CD4-positive, alpha-beta T cell treated with Interleukin-17A for 1 hour (primary cell): ENCODE data around the gene RTN4IP1.

Experiments
- DNase-seq: peaks from one replicate; pipeline ENCODE4 v3.0.0-alpha.2; 2020

The RTN4IP1 gene

DNA sequence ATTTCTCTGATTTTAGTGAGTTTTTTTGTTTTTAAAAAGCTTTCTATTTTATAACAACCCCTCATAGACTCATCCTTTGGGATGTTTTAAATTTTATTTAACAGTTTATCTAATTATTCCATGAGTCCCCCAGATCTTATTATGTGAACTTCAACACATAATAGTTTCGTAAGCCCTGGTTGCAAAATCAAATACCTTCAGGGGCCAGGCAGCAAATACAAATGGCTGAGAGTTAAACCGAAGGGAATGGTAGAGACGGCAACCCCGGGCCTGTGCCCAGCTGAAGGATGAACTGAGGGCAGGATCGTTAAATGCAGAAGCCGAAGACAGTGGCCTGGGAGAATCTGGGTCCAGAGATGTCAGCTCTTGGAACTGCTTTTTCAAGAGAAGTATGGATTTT, 88.4 kb downstream of the RTN4IP1 start:
- no peak for DNase-seq

DNA sequence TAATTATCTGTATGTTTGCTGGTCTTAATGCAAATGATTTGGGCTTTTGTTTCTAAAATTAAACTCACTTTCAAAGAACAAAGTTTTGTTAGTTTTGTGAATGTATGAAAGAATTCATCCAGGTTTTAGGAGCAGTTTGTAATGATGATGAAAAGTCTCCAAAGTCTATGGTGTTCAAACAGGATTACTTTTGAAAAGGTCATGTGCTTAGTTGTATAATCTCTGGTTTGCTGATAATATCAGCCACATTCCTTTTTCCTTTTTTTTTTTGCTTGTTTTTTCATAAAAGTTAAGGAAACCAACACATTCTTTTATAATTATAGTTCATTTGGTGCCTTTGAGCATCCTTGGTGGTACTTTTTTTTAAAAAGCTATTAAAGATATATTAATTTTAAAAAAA, 88.9 kb downstream of the RTN4IP1 start:
- DNase-seq = no peak

DNA sequence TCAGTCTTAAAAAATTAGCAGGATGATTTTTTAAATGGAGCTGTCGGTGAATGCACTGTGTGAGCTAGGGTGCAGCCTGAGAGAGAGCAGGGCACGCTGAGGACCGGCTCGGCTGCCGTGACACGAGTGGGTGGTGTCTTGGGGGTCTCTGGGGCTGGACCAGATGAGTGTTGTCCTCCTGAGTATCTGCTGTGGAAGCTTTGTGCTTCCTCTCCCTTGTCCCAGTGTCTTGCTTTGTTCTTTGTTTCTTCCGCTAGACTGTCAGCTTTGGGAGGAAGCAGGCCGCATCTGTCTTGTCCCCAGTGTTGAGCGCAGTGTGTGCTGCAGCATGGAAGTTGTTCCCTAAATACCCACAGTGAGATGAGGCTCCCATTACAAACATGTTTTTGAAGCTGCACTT, 89.4 kb downstream of the RTN4IP1 start:
- no peak for DNase-seq

DNA sequence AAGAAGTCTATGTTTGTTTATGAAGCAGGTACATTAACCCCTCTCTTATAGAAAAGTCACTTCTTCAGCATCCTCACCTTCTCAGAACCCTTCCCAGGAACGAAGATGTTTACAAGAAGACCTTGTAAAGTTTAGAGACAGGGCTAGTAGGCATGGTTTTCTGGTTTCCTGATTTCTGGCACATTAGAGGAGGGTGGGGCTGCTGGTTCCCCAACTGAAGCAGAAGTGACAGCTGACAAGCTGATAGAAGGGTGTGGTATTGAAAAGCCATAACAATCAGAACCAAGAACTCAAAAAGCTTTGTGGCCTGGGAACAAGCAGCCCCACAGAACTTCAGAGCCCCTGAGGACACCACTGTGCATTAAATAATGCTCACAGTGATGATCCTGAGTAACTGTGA, 91.2 kb downstream of the RTN4IP1 start:
- DNase-seq = peak; percentile 39

DNA sequence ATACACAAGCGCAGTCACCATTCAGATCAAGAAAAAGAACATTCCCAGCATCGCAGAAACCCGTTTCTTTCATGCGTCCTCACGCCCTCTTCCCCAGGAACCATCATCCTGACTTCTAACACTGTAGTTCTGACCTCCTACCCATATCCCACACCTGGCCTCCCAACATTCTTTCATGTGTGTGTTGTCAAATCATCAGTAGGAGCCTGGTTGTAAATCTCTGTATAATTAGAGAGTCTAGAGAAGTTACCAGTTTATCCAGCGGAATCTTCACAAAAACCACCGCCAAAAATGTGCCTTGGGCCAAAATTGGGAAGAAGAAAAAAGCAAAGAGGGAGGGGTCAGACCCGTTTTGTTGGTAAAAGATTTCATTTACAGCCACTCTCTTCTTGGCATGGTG, 91.6 kb downstream of the RTN4IP1 start:
- no peak for DNase-seq

DNA sequence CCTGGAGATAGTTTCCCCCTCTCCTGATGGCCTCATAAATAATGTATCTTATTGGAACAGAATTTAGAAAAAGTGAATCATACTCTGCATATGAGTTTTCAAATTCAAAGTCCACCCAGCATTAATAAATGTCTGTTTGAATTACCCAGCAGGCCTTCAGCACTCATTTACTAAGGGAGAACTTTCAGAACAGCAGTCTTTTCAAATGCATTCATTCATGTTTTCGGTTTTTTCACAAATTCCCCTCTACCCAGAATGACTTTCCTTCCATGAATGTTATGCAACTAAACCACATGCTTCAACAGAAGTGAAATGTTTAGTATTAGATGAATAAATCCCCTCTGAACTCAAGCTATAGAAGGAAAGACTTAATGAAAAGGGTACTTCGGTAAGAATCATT, 92.4 kb downstream of the RTN4IP1 start:
- no peak for DNase-seq

DNA sequence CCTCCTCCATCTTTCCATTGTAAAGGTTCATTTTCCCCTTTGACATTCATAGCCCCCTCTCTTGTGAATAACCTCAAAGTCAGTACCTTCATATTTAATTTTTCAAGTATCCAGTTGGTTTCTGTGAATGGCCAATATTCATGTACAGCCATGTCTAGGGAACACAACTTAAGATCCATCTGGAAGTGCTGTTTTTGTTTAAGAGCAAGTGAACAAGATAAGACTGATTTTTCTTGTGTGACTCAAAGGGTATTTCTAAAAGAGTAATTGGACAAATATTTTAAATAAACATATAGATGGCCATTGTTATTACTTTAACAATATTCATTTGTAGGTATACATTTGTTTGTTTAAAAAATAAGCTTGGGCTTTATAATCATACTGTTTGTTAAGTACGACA, 92.9 kb downstream of the RTN4IP1 start:
- no peak for DNase-seq

DNA sequence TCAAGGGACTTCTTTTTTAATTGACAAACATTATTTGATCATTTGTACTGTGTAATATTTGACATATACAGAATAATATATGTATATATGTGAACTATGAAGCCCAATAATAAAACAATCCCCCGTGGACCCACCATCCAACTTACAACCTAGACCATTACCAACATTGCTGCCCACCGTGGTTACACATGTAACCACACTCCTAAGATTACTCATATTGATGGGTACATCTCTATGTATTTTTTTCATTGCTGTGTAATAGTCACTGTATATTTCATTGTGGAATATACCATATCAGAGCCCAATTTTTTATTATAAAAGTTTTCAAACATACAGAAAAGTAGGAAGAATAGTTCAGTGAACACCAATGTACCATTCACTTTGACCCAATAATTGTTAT, 94.3 kb downstream of the RTN4IP1 start:
- no peak for DNase-seq

DNA sequence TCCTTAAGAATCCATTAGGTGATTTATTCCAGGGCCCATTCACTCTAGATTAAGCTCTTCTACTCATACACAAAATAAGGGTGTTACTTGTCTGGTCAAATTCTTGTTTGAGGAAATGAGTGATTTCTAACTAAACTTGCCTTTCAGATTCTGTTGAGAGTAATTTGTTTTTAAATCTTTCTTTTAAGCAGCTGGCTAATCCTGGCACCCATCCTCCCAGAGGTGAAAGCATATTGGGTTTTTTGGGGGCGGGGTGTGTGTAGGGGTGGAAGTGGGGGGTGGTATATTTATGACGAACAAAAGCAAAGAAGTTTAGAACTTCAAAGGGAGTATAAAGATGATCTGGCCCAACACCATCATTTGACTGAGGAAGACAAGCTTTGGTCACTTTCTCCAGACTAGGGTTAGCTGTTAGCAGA, 94.7 kb downstream of the RTN4IP1 start:
- DNase-seq = peak; percentile 50

DNA sequence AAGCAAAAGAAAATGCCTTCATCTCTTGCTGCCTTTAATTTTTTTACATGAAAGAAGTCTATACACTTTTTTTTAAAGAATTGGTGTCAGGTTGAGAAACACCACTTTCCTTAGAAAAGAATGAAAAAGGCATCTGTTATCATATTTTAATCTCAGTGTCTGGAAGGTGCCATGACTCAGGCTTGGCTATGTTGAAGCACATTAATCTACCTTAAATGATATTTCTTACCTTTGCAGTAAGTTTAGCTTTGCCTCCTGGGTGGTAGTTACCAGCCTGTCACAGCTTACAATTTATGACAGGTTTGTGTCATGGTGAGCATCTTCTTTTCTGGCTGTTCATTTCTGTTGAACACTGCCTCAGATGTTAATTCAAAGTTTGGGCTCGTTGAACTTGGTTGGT, 95.3 kb downstream of the RTN4IP1 start:
- no peak for DNase-seq

DNA sequence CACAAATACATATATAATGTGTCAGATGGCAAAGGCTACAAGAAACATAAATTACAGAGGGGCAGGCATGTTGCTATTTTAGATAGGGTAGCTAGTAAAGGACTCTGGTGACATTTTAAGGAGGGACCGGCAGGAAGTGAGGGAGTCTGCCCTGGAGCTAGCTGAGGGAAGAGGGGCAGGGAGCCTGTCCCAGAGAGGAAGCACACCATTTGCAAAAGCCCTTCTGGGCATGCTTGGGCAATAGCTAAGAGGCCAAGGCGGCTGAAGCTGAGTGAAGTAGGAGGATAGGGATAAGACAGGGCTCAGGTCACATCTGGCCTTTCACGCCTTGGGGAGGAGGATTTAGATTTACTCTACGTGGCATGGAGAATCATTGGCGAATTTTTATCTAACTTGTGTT, 96.2 kb downstream of the RTN4IP1 start:
- no peak for DNase-seq

DNA sequence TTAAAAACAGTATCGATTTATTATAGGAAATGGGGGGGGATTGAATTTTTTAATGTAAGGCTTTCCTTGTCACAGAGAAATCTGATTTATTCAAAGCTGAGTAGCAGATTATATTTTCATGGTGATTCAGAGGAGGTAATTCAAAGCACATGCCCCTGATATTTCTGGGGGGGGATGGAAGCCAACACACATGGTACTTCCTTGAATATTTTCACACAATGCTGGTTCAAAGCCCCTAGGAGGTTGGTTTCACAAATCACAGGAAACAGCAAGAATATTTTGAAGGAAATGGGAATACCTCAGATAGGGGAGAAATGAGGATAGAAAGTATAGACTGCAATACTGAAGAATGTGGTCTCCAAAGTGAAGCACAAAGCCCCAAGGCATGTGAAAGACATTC, 98.8 kb downstream of the RTN4IP1 start:
- DNase-seq = no peak

DNA sequence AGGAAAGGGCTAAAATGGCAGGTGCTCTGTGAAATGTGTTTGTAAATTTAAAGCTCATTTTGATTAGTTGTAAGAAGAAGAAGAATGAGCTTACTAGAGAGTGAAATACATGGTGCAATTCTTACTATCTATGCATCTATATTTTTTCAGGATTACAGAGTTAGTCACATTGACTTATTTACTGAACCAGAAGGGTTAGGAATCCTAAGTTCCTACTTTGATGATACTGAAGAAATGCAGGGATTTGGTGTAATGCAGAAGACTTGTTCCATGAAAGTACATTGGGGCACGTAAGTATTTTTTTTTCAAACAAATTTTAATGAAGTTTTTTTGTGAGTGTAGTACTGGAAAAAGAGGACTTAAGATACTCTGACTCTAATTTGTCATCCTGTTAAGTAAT, 99.3 kb downstream of the RTN4IP1 start:
- no peak for DNase-seq

DNA sequence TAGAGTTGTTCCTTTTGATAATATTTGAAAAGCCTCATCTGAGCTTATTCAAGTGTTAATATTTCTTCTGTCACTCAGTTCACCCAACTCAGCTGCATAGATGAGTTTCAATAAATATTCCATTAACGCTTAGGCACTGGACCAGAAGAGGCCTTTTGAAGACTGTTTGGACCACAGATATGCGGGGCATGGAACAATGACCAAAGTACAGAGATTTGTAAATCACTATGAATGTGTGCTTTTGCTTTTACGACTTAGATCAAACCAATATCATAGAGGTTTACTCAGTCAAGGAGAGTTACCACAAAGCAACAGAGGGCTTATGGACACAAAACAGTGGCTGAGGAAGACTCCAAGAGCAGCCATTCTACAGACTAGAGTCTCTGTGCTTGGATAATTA, 99.9 kb downstream of the RTN4IP1 start:
- DNase-seq = no peak

DNA sequence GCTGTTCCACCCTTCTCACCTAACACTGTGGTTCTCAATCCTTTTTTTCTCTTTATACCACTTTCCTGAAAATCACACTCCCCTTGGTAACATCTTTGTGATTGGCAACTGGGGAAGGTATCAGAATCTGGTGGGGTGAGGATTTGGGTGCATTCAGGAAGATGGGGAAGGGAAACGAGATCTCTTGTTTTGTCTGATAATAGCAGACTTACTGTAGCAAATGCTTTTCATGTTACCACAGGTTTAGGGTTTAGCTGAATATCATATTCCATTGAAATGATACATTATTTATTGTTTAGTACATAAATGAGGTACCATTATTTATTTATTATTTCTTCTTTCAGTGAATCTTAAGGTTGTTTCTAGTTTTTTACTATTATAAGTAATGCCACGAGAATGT, 100.8 kb downstream of the RTN4IP1 start:
- no peak for DNase-seq

DNA sequence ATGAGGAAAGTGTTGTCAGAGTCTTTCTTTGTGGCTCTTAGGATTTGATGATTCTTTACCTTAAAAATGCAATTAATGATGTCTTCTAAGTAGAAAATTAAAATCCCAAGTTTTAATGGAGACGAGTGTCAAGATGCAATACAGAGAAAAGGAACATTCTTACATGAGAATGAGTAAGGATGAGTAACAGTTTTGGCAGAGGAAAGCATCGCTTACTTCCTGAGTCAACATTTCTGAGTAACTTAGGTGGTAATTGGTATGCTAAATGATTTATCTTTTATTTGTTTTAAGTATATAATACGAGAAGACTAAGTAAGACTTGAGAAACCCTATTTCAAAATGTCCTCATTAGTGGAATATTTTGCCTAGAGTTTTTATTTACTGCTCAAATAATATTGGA, 101.3 kb downstream of the RTN4IP1 start:
- DNase-seq = no peak

DNA sequence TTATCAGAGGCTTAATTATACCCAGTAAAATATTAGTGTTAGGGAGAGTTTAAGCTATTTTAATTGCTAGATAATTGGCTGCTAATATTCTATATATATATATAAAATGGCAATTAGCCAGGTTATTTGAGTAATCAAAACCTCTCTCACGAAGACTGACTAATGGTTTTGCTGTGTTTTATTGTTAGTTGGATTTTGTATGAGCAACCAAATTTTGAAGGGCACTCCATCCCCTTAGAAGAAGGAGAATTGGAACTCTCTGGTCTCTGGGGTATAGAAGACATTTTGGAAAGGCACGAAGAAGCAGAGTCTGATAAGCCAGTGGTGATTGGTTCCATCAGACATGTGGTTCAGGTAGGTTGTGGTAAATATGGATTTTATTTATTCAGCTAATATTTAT, 102.2 kb downstream of the RTN4IP1 start:
- DNase-seq = no peak

DNA sequence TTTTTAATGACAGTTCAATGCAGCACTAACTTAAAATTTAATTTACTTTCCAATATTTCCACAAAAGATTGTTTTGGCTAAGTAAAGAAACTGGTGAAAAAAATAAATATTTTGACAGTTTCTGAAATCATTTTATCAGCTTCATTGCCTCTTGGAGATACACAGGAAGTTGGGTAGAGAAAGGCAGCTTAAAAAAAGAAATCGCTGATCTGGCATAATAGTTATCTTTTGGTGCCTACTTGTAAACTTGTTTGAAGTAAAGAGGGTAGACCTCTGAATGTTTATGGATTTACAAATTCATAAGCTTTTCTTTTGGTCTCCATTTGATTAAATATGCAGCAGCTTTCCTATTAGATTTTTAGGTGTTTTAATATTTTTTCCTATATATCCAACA, 103.4 kb downstream of the RTN4IP1 start:
- peak; percentile 58 for DNase-seq

DNA sequence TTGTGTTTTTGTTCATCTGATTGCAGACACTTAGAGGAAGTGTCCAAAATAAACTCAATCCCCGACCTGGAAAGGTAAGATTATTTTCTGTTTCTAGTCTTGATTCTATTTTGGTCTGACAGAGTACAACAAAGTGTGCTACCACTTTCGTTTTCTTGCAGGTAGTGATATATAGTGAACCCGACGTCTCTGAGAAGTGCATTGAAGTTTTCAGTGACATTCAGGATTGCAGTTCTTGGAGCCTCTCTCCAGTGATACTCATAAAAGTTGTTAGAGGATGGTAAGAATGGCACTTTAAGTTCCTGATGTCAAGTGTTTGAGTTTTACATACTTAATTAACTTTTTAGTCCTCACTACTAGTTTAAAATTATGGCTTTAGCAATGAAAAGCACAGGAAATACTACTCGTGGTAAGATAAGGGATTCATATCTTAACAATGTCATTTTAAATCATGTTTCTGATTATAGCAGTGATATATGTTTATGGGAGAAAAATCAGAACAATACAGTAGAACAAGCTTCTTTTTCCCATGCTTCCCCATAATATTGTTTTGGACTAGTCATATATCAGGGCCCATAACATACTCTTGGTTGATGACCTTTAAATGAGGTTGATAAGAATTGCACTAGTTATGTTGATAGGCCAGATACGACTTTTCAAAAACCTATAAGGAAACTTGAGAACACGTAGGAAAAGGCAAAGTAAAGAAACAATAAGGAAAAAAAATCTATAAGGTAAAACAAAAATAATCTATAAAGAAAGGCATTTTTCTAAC, 104.0 kb downstream of the RTN4IP1 start:
- DNase-seq = peak; percentile 66

DNA sequence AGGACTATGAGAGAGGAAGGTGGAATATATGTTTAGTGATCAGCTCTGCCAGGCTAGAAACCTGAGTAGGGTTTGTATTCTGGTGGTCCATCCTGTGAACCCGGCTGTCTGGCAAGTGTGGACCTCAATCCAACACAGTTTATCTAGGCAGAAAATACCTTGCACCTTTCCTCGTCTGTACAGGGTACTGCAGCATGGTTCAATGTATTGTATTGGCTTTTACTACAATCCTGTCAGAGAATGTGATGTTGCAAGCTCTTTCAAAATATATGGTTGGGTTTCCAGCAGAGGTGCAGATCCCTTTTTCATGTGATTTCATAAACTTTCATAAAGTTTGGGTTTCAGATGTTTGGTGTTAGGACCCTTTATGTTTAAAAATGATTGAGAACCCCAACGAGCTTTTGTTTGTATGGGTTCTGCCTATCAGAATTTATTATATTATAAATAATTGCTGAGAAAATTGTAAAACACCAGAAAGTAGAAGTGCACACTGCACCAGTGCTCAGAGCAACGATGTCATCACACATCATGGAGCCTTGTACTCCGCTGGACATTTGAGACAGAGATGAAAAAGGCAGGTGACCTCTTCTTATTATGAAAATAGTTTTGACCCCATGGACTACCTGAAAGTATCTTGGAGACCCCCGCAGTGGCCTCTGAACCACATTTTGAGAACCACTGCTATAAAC, 106.6 kb downstream of the RTN4IP1 start:
- DNase-seq = peak; percentile 51
